K562 (cell line): ENCODE results near the gene ZNF652. TPM values are rescaled to one million over a fixed set of nuclear protein-coding genes. Genes with fewer than 3 reads are reported as not detected.

Experiments
- ARHGAP35 ChIP-seq: fragments of 450-650 bp; IDR thresholded peaks from 2 replicates; pipeline ENCODE4 v1.6.1; 2018; ENCODE audit not compliant: partially characterized antibody
- BRF1 ChIP-seq: IDR thresholded peaks from 3 replicates; pipeline ENCODE4 v1.6.1; 2011; ENCODE audit warnings: borderline replicate concordance, mild to moderate bottlenecking; ENCODE audit not compliant: insufficient read length; ENCODE audit errors: extremely low read depth
- DDX20 ChIP-seq: fragments of 450-650 bp; IDR thresholded peaks from 2 replicates; pipeline ENCODE4 v1.6.1; 2016; ENCODE audit warnings: missing genetic modification characterization, low read depth, mild to moderate bottlenecking, missing compliant biosample characterization, moderate library complexity
- HNRNPLL ChIP-seq: fragments of 200-400 bp; formaldehyde crosslinking; IDR thresholded peaks from 2 replicates; pipeline ENCODE4 v1.6.1; 2017; ENCODE audit warnings: low read length, low read depth, mild to moderate bottlenecking; ENCODE audit not compliant: poor library complexity, severe bottlenecking
- NFIC ChIP-seq: fragments of 450-650 bp; IDR thresholded peaks from 2 replicates; pipeline ENCODE4 v1.6.1; 2017; ENCODE audit warnings: mild to moderate bottlenecking, inconsistent platforms
- SMARCA4 ChIP-seq: fragments of 450-650 bp; IDR thresholded peaks from 2 replicates; pipeline ENCODE4 v1.6.1; 2016
- SMC3 ChIP-seq: conservative IDR thresholded peaks from 2 replicates; pipeline ENCODE4 v1.6.1; 2011; ENCODE audit warnings: low read depth, low read length, improper control_type of control experiment; ENCODE audit not compliant: insufficient read depth
- TRIM28 ChIP-seq: fragments of 450-650 bp; IDR thresholded peaks from 2 replicates; pipeline ENCODE4 v1.6.1; 2017
- ZC3H11A ChIP-seq: IDR thresholded peaks from 2 replicates; pipeline ENCODE4 v1.6.1; 2012; ENCODE audit warnings: low read depth, low read length, improper control_type of control experiment
- ZNF263 ChIP-seq: sonication (generic); formaldehyde crosslinking; IDR thresholded peaks from 2 replicates; pipeline ENCODE4 v1.8.0; 2022; ENCODE audit warnings: mild to moderate bottlenecking, missing genetic modification reagents, borderline replicate concordance
- polyA plus RNA-seq, 8 experiments: library from polyadenylated mRNA; depleted of rRNA in 4 of 8; stranded (reverse) in 5 of 8; unstranded in 3 of 8; fragments of >200 nt; fragmentation: Nextera tagmentation in 2 of 8; fragmentation: Illumina TruSeq in 1 of 8; extraction: Ambion mirVana in 2 of 8; extraction: Trizol in 1 of 8; gene quantifications; 2 replicates each; pipeline versions ENCODE4 v1.2.1 to v1.2.3, GENCODE V29; 2011 to 2014; ENCODE audit warnings: inconsistent platforms in 1 of 8, missing spikeins in 1 of 8
- total RNA-seq, 7 experiments: library from RNA; depleted of rRNA in 6 of 7; stranded (reverse); fragments of >200 nt in 6 of 7; fragmentation: Illumina TruSeq in 2 of 7; extraction: Trizol in 2 of 7; gene quantifications; 2 replicates each; pipeline versions ENCODE4 v1.2.1 to v1.2.3, GENCODE V29; 2011 to 2021; ENCODE audit warnings: low replicate concordance in 1 of 7
- TF ChIP-seq, protein P1 (sequence below): fragments of 200-600 bp; sonication (generic); IDR thresholded peaks from one replicate; pipeline ENCODE4 v1.6.1; 2012; ENCODE audit warnings: mild to moderate bottlenecking, low read depth, low read length, inconsistent platforms
- TF ChIP-seq, protein P2 (sequence below): fragments of 450-650 bp; IDR thresholded peaks from 2 replicates; pipeline ENCODE4 v1.6.1; 2017; ENCODE audit warnings: antibody characterized with exemption
- TF ChIP-seq, protein P3 (sequence below): IDR thresholded peaks from 3 replicates; pipeline ENCODE4 v1.6.1; 2011; ENCODE audit warnings: borderline replicate concordance, mild to moderate bottlenecking; ENCODE audit not compliant: insufficient read length, insufficient read depth

The ZNF652 gene
- total and polyA plus RNA-seq, 9 of the 15 experiments (the other 6 are each of a cell fraction or from before 2014, with no cell fraction given): 5.1 to 15.5 (median 7.8) TPM

DNA sequence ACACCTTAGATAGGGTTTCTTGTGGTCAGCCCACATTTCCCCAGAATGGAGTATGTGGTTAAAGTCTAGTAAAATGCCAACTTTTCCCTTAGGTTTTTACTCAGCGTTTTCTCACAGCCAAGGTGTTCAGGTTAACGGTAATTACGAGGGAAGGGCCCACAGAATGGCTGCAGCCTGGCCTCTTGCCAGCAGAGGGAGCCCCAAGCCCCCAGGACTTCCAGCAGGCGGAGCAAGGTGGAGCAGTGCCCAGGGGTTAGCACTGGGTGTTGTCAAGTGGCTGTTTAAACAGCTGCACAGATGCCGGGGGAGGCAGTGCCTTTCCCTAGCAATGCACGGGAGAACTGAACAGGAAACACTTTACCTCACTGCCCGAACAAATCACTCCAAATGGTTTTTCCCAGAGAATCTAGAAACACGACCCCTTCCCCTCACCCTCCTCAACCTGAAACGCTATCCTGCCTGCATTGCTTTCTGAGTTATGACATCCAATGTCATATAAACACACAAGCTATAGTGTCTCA, 46.0 kb upstream of the ZNF652 start (continued):
- TF ChIP-seq, protein P1, sequence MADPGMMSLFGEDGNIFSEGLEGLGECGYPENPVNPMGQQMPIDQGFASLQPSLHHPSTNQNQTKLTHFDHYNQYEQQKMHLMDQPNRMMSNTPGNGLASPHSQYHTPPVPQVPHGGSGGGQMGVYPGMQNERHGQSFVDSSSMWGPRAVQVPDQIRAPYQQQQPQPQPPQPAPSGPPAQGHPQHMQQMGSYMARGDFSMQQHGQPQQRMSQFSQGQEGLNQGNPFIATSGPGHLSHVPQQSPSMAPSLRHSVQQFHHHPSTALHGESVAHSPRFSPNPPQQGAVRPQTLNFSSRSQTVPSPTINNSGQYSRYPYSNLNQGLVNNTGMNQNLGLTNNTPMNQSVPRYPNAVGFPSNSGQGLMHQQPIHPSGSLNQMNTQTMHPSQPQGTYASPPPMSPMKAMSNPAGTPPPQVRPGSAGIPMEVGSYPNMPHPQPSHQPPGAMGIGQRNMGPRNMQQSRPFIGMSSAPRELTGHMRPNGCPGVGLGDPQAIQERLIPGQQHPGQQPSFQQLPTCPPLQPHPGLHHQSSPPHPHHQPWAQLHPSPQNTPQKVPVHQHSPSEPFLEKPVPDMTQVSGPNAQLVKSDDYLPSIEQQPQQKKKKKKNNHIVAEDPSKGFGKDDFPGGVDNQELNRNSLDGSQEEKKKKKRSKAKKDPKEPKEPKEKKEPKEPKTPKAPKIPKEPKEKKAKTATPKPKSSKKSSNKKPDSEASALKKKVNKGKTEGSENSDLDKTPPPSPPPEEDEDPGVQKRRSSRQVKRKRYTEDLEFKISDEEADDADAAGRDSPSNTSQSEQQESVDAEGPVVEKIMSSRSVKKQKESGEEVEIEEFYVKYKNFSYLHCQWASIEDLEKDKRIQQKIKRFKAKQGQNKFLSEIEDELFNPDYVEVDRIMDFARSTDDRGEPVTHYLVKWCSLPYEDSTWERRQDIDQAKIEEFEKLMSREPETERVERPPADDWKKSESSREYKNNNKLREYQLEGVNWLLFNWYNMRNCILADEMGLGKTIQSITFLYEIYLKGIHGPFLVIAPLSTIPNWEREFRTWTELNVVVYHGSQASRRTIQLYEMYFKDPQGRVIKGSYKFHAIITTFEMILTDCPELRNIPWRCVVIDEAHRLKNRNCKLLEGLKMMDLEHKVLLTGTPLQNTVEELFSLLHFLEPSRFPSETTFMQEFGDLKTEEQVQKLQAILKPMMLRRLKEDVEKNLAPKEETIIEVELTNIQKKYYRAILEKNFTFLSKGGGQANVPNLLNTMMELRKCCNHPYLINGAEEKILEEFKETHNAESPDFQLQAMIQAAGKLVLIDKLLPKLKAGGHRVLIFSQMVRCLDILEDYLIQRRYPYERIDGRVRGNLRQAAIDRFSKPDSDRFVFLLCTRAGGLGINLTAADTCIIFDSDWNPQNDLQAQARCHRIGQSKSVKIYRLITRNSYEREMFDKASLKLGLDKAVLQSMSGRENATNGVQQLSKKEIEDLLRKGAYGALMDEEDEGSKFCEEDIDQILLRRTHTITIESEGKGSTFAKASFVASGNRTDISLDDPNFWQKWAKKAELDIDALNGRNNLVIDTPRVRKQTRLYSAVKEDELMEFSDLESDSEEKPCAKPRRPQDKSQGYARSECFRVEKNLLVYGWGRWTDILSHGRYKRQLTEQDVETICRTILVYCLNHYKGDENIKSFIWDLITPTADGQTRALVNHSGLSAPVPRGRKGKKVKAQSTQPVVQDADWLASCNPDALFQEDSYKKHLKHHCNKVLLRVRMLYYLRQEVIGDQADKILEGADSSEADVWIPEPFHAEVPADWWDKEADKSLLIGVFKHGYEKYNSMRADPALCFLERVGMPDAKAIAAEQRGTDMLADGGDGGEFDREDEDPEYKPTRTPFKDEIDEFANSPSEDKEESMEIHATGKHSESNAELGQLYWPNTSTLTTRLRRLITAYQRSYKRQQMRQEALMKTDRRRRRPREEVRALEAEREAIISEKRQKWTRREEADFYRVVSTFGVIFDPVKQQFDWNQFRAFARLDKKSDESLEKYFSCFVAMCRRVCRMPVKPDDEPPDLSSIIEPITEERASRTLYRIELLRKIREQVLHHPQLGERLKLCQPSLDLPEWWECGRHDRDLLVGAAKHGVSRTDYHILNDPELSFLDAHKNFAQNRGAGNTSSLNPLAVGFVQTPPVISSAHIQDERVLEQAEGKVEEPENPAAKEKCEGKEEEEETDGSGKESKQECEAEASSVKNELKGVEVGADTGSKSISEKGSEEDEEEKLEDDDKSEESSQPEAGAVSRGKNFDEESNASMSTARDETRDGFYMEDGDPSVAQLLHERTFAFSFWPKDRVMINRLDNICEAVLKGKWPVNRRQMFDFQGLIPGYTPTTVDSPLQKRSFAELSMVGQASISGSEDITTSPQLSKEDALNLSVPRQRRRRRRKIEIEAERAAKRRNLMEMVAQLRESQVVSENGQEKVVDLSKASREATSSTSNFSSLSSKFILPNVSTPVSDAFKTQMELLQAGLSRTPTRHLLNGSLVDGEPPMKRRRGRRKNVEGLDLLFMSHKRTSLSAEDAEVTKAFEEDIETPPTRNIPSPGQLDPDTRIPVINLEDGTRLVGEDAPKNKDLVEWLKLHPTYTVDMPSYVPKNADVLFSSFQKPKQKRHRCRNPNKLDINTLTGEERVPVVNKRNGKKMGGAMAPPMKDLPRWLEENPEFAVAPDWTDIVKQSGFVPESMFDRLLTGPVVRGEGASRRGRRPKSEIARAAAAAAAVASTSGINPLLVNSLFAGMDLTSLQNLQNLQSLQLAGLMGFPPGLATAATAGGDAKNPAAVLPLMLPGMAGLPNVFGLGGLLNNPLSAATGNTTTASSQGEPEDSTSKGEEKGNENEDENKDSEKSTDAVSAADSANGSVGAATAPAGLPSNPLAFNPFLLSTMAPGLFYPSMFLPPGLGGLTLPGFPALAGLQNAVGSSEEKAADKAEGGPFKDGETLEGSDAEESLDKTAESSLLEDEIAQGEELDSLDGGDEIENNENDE: no peak
- peak; percentile 33; the same call in 1 of the 2 replicates for TF ChIP-seq ZNF263 (CRISPR knock-in tag)
- no peak for TF ChIP-seq HNRNPLL
- TF ChIP-seq SMARCA4: no peak
- no peak for TF ChIP-seq TRIM28
- TF ChIP-seq SMC3: peak; percentile 84
- no peak for TF ChIP-seq ARHGAP35
- TF ChIP-seq DDX20 (tag): no peak
- TF ChIP-seq NFIC: peak; percentile 70
- TF ChIP-seq, protein P2, sequence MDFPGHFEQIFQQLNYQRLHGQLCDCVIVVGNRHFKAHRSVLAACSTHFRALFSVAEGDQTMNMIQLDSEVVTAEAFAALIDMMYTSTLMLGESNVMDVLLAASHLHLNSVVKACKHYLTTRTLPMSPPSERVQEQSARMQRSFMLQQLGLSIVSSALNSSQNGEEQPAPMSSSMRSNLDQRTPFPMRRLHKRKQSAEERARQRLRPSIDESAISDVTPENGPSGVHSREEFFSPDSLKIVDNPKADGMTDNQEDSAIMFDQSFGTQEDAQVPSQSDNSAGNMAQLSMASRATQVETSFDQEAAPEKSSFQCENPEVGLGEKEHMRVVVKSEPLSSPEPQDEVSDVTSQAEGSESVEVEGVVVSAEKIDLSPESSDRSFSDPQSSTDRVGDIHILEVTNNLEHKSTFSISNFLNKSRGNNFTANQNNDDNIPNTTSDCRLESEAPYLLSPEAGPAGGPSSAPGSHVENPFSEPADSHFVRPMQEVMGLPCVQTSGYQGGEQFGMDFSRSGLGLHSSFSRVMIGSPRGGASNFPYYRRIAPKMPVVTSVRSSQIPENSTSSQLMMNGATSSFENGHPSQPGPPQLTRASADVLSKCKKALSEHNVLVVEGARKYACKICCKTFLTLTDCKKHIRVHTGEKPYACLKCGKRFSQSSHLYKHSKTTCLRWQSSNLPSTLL: no peak
- no peak for TF ChIP-seq ZC3H11A
- no peak for TF ChIP-seq BRF1
- TF ChIP-seq, protein P3, sequence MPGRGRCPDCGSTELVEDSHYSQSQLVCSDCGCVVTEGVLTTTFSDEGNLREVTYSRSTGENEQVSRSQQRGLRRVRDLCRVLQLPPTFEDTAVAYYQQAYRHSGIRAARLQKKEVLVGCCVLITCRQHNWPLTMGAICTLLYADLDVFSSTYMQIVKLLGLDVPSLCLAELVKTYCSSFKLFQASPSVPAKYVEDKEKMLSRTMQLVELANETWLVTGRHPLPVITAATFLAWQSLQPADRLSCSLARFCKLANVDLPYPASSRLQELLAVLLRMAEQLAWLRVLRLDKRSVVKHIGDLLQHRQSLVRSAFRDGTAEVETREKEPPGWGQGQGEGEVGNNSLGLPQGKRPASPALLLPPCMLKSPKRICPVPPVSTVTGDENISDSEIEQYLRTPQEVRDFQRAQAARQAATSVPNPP: no peak
